H9 (cell line): ENCODE results near the gene FCN2. TPM values are rescaled to one million over a fixed set of nuclear protein-coding genes. Genes with fewer than 3 reads are reported as not detected.

Experiments used
- DNase-seq: peaks from one replicate; pipeline ENCODE4 v3.0.0-alpha.2; 2017
- H2AFZ ChIP-seq: one replicate; pipeline ENCODE4 v1.6.1; 2013; ENCODE audit warnings: mild to moderate bottlenecking, low read length, control low read depth, moderate library complexity
- H2AK5ac ChIP-seq: 2 replicates; pipeline ENCODE4 v1.6.1; 2013; ENCODE audit warnings: low read length, control low read depth, mixed read lengths; ENCODE audit not compliant: insufficient read length
- H2BK120ac ChIP-seq: one replicate; pipeline ENCODE4 v1.6.1; 2013; ENCODE audit warnings: low read depth, mild to moderate bottlenecking, low read length, control low read depth, inconsistent platforms; ENCODE audit not compliant: poor library complexity, severe bottlenecking
- H2BK12ac ChIP-seq: 2 replicates; pipeline ENCODE4 v1.6.1; 2013; ENCODE audit warnings: low read length, control low read depth, mixed read lengths, low read depth; ENCODE audit not compliant: insufficient read length
- H2BK15ac ChIP-seq: 2 replicates; pipeline ENCODE4 v1.6.1; 2013; ENCODE audit warnings: low read depth, low read length, control low read depth
- H2BK20ac ChIP-seq: one replicate; pipeline ENCODE4 v1.6.1; 2013; ENCODE audit warnings: low read depth, mild to moderate bottlenecking, low read length, control low read depth, inconsistent platforms; ENCODE audit not compliant: poor library complexity, severe bottlenecking
- H2BK5ac ChIP-seq: 2 replicates; pipeline ENCODE4 v1.6.1; 2013; ENCODE audit warnings: low read length, control low read depth, mixed read lengths; ENCODE audit not compliant: insufficient read length
- H3K14ac ChIP-seq: 2 replicates; pipeline ENCODE4 v1.6.1; 2013; ENCODE audit warnings: low read length, control low read depth; ENCODE audit not compliant: insufficient read depth
- H3K18ac ChIP-seq: 2 replicates; pipeline ENCODE4 v1.6.1; 2013; ENCODE audit warnings: low read depth, mild to moderate bottlenecking, mixed read lengths, low read length, control low read depth; ENCODE audit not compliant: insufficient read length
- H3K23ac ChIP-seq: 2 replicates; pipeline ENCODE4 v1.6.1; 2013; ENCODE audit warnings: low read length, control low read depth, mixed read lengths, low read depth; ENCODE audit not compliant: insufficient read length
- H3K23me2 ChIP-seq: 2 replicates; pipeline ENCODE4 v1.6.1; 2013; ENCODE audit warnings: low read depth, mild to moderate bottlenecking, mixed read lengths, low read length, control low read depth; ENCODE audit not compliant: insufficient read length, poor library complexity, severe bottlenecking
- H3K27ac ChIP-seq: 2 replicates; pipeline ENCODE4 v1.5.1; 2013; ENCODE audit warnings: low read length, control low read depth, mixed read lengths, low read depth; ENCODE audit not compliant: insufficient read length
- H3K27me3 ChIP-seq: 2 replicates; pipeline ENCODE4 v1.6.1; 2013; ENCODE audit warnings: low read length, control low read depth, inconsistent platforms; ENCODE audit not compliant: insufficient read depth
- H3K4ac ChIP-seq: 2 replicates; pipeline ENCODE4 v1.6.1; 2013; ENCODE audit warnings: low read depth, mild to moderate bottlenecking, control low read depth, inconsistent platforms, low read length, moderate library complexity
- H3K4me1 ChIP-seq: 2 replicates; pipeline ENCODE4 v1.6.1; 2013; ENCODE audit warnings: low read length, control low read depth, inconsistent platforms; ENCODE audit not compliant: insufficient read depth
- H3K4me2 ChIP-seq: 2 replicates; pipeline ENCODE4 v1.6.1; 2013; ENCODE audit warnings: low read length, control low read depth, mixed read lengths; ENCODE audit not compliant: insufficient read length, insufficient read depth
- H3K56ac ChIP-seq: 2 replicates; pipeline ENCODE4 v1.6.1; 2013; ENCODE audit warnings: low read depth, mild to moderate bottlenecking, mixed read lengths, low read length, control low read depth; ENCODE audit not compliant: insufficient read length
- H3K79me1 ChIP-seq: 2 replicates; pipeline ENCODE4 v1.6.1; 2013; ENCODE audit warnings: low read depth, mild to moderate bottlenecking, moderate library complexity, low read length, control low read depth, inconsistent platforms; ENCODE audit not compliant: insufficient read depth, poor library complexity, severe bottlenecking
- H3K79me2 ChIP-seq: 2 replicates; pipeline ENCODE4 v1.6.1; 2013; ENCODE audit warnings: low read length, control low read depth, inconsistent platforms; ENCODE audit not compliant: insufficient read depth
- H3K9ac ChIP-seq: 2 replicates; pipeline ENCODE4 v1.6.1; 2013; ENCODE audit warnings: low read length, control low read depth, mixed read lengths; ENCODE audit not compliant: insufficient read length; ENCODE audit errors: extremely low read depth
- H3K9me3 ChIP-seq: one replicate; pipeline ENCODE4 v1.6.1; 2013; ENCODE audit warnings: low read depth, low read length, inconsistent platforms; ENCODE audit not compliant: control insufficient read depth
- H3T11ph ChIP-seq: one replicate; pipeline ENCODE4 v1.6.1; 2013; ENCODE audit warnings: mild to moderate bottlenecking, low read length, control low read depth, inconsistent platforms
- H4K20me1 ChIP-seq: one replicate; pipeline ENCODE4 v1.6.1; 2013; ENCODE audit not compliant: control insufficient read depth, insufficient read length, insufficient read depth
- H4K5ac ChIP-seq: 2 replicates; pipeline ENCODE4 v1.6.1; 2013; ENCODE audit warnings: low read depth, mild to moderate bottlenecking, mixed read lengths, low read length, control low read depth; ENCODE audit not compliant: insufficient read length
- H4K8ac ChIP-seq: replicated peaks from 2 replicates; pipeline ENCODE4 v1.6.1; 2013; ENCODE audit warnings: low read length, control low read depth, mixed read lengths, low read depth; ENCODE audit not compliant: insufficient read length
- H4K91ac ChIP-seq: 2 replicates; pipeline ENCODE4 v1.6.1; 2013; ENCODE audit warnings: low read depth, mild to moderate bottlenecking, moderate library complexity, mixed read lengths, low read length, control low read depth; ENCODE audit not compliant: insufficient read length
- H3K27ac Mint-ChIP-seq, 3 experiments: 2 replicates in 2 of 3; 3 replicates in 1 of 3; pipeline ENCODE4 v1.8.0; 2020 to 2021; ENCODE audit warnings: mixed read lengths in 3 of 3, mild to moderate bottlenecking in 1 of 3, moderate library complexity in 1 of 3
- H3K27me3 Mint-ChIP-seq: 2 replicates; pipeline ENCODE4 v1.8.0; 2021; ENCODE audit warnings: low read depth, mild to moderate bottlenecking, moderate library complexity, mixed read lengths
- H3K36me3 Mint-ChIP-seq, 3 experiments: 2 replicates in 2 of 3; 3 replicates in 1 of 3; pipeline ENCODE4 v1.8.0; 2020 to 2021; ENCODE audit warnings: low read depth in 3 of 3, mixed read lengths in 3 of 3; ENCODE audit not compliant: insufficient read depth in 1 of 3
- H3K4me1 Mint-ChIP-seq, 2 experiments: 2 replicates each; pipeline ENCODE4 v1.8.0; 2020; ENCODE audit warnings: mixed read lengths in 2 of 2
- H3K4me3 Mint-ChIP-seq, 2 experiments: 2 replicates in 1 of 2; 3 replicates in 1 of 2; pipeline ENCODE4 v1.8.0; 2020 to 2021; ENCODE audit warnings: mild to moderate bottlenecking in 2 of 2, mixed read lengths in 2 of 2, moderate library complexity in 1 of 2
- H3K9me3 Mint-ChIP-seq, 2 experiments: 2 replicates in 1 of 2; 3 replicates in 1 of 2; pipeline ENCODE4 v1.8.0; 2020; ENCODE audit warnings: mild to moderate bottlenecking in 2 of 2, mixed read lengths in 2 of 2, moderate library complexity in 1 of 2
- WGBS: extraction: QIAGEN DNeasy Blood & Tissue Kit; methylation state at CpG from one replicate; pipeline ENCODE4 v1.1.7; 2013; ENCODE audit warnings: missing lambda C conversion rate, low lambda C conversion rate, mixed read lengths; ENCODE audit not compliant: insufficient read length; ENCODE audit errors: extremely low coverage; 5-methylcytosine and 5-hydroxymethylcytosine counted together
- total RNA-seq: library from RNA; stranded (reverse); gene quantifications from 2 replicates; pipeline ENCODE4 v1.2.1, GENCODE V29; 2021
- TF ChIP-seq, protein P1 (sequence below): fragments of 200-600 bp; sonication (generic); conservative IDR thresholded peaks from 3 replicates; pipeline ENCODE4 v1.8.0; 2021; ENCODE audit warnings: antibody characterized with exemption, mild to moderate bottlenecking

The FCN2 gene
- total RNA-seq, 1 experiment from 2014 or later: not detected

DNA sequence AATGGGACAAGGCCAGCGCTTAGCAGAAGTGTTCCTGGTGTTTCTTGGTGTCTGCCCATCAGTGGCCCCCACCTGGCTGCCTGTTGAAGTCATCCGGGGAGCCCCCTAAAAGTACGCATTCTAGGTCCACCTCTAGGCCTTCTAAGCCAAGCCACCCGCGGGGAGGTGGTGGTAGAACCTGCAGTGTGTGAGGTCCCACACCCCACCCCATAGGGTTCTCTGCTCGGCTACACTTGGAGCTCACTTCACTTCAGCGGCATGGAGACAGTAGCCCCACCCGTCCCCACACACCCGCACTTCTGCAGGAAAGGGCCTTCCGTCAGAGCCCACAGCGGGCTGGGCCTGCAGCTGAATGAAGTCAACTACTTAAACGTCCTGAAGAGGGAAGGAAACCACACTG is 29.6 kb upstream of the FCN2 start:
- H3K56ac ChIP-seq: no peak overlapping the region
- Mint-ChIP-seq H3K27me3 (peaks cover 4% of the 10 kb centered on the region), H3K9me3 (peaks cover 7 to 8% of the 10 kb centered on the region in 2 experiments; a peak in 3 of 5 replicates), H3K36me3 (no peaks in the 10 kb centered on the region; a peak in 1 of 7 replicates), H3K4me1 (no peaks in the 10 kb centered on the region), H3K4me3 (no peak overlapping the region), H3K27ac (no peak overlapping the region)
- H2BK120ac ChIP-seq: no peak overlapping the region
- no peak overlapping the region for H2BK20ac ChIP-seq
- H2BK12ac ChIP-seq: no peak overlapping the region
- no peaks in the 10 kb centered on the region for H3K23me2 ChIP-seq
- H4K91ac ChIP-seq: no peak overlapping the region
- H3K14ac ChIP-seq: no peak overlapping the region
- H3K9ac ChIP-seq: no peak overlapping the region
- DNase-seq: peak; percentile 12
- H2AFZ ChIP-seq: no peak overlapping the region
- H3K79me2 ChIP-seq: no peaks in the 10 kb centered on the region
- H3K4ac ChIP-seq: no peak overlapping the region
- no peak overlapping the region for H3T11ph ChIP-seq
- no CpG with 5 or more reads among the region's 12 CpGs for WGBS
- H4K5ac ChIP-seq: no peak overlapping the region
- TF ChIP-seq, protein P1, sequence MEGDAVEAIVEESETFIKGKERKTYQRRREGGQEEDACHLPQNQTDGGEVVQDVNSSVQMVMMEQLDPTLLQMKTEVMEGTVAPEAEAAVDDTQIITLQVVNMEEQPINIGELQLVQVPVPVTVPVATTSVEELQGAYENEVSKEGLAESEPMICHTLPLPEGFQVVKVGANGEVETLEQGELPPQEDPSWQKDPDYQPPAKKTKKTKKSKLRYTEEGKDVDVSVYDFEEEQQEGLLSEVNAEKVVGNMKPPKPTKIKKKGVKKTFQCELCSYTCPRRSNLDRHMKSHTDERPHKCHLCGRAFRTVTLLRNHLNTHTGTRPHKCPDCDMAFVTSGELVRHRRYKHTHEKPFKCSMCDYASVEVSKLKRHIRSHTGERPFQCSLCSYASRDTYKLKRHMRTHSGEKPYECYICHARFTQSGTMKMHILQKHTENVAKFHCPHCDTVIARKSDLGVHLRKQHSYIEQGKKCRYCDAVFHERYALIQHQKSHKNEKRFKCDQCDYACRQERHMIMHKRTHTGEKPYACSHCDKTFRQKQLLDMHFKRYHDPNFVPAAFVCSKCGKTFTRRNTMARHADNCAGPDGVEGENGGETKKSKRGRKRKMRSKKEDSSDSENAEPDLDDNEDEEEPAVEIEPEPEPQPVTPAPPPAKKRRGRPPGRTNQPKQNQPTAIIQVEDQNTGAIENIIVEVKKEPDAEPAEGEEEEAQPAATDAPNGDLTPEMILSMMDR: no peak
- H2BK15ac ChIP-seq: no peak overlapping the region
- no peak overlapping the region for H3K4me2 ChIP-seq
- H3K27ac ChIP-seq: no peak overlapping the region
- peaks cover 5% of the 10 kb centered on the region for H3K9me3 ChIP-seq
- no peak overlapping the region for H3K18ac ChIP-seq
- no peak overlapping the region for H4K8ac ChIP-seq
- no peak overlapping the region for H2BK5ac ChIP-seq
- no peaks in the 10 kb centered on the region for H4K20me1 ChIP-seq
- H3K23ac ChIP-seq: no peak overlapping the region
- no peaks in the 10 kb centered on the region for H3K4me1 ChIP-seq
- no peak overlapping the region for H2AK5ac ChIP-seq
- H3K79me1 ChIP-seq: no peaks in the 10 kb centered on the region
- H3K27me3 ChIP-seq: no peaks in the 10 kb centered on the region
